Heart left ventricle (tissue), 13 donors: ENCODE data around the gene VAC14.

ENCODE experiments used
- CTCF ChIP-seq, 12 donors: fragments of 200-600 bp; sonication (generic) in 4 of 12; IDR thresholded peaks; one replicate each; pipeline versions ENCODE4 v1.5.0 to v1.8.0; 2018 to 2022; ENCODE audit warnings: antibody characterized with exemption in 12 of 12, mild to moderate bottlenecking in 5 of 12
- POLR2A ChIP-seq, 2 donors: fragments of 450-650 bp; IDR thresholded peaks; one replicate each; pipeline ENCODE4 v1.6.1; 2017; ENCODE audit warnings: antibody characterized with exemption in 2 of 2, mild to moderate bottlenecking in 2 of 2, moderate library complexity in 2 of 2
- donor health status: ischemic (EF 13 %, LVEDD 7.1; RV severe dilation, severe dysfunction).
- donor health status: DM: no; HTN: yes; CAD: no.
- donor health status: DM: no; HTN: no; CAD: no.
- donor health status: ischemic (EF 25% LVEDD 6.9; RV normal size, moderate dysfunction).
- donor health status: ischemic (EF 25% LVEDD 5.7; RV mildly dilated, moderate dysfunction).
- donor health status: ischemic (EF 35%, LVEDD 5.7; RV mildly dilated, moderate dysfunction).
- donor health status: nonischemic (EF 11% LVEDD 7.7; RV severe dilation, severe dysfunction).
- donor health status: DM: yes; HTN: yes; CAD: no.
- donor health status: PGD.
- donor health status: ischemic (EF 29% LVEDD 5.4; RV normal size, mild dysfunction).
- donor health status: nonischemic (EF 23%, LVEDD 6.1; RV moderate dilation, normal function).

GRCh38 chr16:70692130-70692872 is 108.7 kb downstream of the VAC14 start:
- no peak for TF ChIP-seq POLR2A (IDR thresholded peaks at IDR 0.05)
- TF ChIP-seq CTCF (IDR thresholded peaks at IDR 0.05): no peak
